ENCODE data around the gene LRG1.

The LRG1 gene

GRCh38 chr19:4492337-4493103, 47.3 kb downstream of the LRG1 start:
- DNase-seq: no peak

GRCh38 chr19:4491446-4491845, 48.4 kb downstream of the LRG1 start:
- no peak for DNase-seq

DNA sequence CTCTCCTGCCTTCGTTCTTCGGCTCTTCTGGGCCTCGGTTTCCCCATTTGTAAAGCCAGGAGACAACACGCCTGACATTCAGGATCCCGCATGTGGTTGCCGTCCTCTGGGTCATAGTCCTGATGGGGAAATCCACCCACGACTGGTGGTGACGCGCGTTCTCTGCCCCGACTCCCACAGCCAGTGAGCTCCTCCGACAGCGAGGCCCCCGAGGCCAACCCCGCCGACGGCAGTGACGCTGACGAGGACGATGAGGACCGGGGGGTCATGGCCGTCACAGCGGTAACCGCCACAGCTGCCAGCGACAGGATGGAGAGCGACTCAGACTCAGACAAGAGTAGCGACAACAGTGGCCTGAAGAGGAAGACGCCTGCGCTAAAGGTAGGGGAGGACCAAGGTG, 51.3 kb downstream of the LRG1 start:
- DNase-seq: no peak

DNA sequence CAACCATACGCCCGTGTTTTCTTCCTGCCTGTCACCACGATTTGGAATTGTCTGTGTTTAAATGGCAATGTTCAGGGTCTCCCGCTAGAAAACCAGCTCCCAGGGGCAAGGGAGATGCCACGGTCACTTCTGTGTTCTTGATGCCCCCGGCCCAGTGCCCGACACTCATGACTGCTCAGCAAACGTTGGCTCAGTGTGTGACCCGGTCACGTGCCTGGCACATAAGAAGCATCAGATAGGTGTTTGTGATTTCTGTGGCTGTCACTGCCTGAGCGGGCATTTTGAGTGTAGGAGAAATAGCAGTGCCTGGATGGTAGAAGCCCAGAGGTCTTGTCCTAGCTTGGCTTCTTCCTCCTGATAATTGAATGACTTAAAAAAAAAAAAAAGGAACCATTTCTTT, 52.3 kb downstream of the LRG1 start:
- no peak for DNase-seq
